Fibroblast of skin of back (primary cell): ENCODE data around the gene KLRD1.
"Not testable (repeated sequence)": the region's sequence is repeated elsewhere in the genome, so short reads cannot be mapped to it uniquely, and the experiment has no call there.

ENCODE experiments used
- DNase-seq: peaks from one replicate; pipeline ENCODE4 v3.0.0-alpha.2; 2013

The KLRD1 gene

GRCh38 chr12:10339053-10339840 is 31.6 kb downstream of the KLRD1 start:
- peak; percentile 67 for DNase-seq

DNA sequence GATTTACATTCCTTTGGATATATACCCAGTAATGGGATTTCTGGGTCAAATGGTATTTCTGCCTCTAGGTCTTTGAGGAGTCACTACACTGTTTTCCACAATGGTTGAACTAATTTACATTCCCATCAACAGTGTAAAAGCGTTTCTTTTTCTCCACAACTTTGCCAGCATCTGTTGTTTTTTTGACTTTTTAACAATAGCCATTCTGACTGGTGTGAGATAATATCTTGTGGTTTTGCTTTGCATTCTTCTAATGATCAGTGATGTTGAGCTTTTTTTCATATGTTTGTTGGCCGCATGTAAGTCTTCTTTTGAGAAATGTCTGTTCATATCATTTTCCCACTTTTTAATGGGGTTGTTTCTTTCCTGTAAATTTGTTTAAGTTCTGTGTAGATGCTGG is 33.3 kb downstream of the KLRD1 start:
- not testable (repeated sequence) for DNase-seq

GRCh38 chr12:10341892-10342509 is 34.3 kb downstream of the KLRD1 start:
- no peak for DNase-seq

DNA sequence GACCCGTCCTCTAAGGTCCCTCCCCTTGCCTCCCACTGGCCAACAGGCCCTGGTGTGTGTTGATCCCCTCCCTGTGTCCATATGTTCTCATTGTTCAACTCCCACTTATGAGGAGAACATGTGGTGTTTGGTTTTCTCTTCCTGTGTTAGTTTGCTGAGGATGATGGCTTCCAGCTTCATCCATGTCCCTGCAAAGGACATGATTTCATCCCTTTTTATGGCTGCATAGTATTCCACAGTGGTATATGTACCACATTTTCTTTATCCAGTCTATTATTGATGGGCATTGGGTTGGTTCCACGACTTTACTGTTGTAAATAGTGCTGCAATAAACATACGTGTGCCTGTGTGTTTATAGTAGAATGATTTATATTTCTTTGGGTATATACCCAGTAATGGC is 43.8 kb downstream of the KLRD1 start:
- not testable (repeated sequence) for DNase-seq

DNA sequence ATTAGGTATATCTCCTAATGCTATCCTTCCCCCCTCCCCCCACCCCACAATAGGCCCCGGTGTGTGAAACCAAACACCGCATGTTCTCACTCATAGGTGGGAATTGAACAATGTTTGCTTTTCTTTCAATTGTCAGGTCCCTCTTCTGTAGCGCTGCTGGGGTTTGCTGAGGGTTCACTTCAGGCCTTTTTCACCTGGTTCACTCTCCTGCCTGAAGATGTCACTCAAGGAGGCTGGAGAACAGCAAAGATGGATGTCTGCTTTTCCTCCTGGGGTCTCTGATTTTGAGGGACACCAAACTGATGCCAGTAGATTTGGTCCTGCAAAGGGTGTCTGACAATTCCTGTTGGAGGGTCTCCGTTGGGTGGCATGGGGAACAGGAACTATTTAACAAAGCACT is 46.4 kb downstream of the KLRD1 start:
- no peak for DNase-seq

- DNase-seq = peak; percentile 46
These were observed 46.8 kb downstream of the KLRD1 start for GRCh38 chr12:10354502-10354901.

DNA sequence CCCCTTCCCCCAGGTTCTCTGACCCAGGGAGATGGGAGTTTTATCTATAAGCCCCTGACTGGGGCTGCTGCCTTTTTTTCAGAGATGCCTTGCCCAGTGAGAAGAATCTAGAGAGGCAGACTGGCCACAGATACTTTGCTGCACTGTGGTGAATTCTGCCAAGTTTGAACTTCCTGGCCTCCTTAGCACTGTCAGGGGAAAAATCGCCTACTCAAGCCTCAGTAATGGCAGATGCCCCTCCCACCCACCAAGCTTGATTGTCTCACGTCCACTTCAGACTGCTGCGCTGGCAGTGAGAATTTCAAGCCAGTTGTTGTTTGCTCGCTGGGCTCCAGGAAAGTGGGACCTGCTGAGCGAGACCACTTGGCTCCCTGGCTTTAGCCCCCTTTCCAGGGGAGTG is 50.5 kb downstream of the KLRD1 start:
- DNase-seq = no peak

GRCh38 chr12:10358969-10359368 is 51.3 kb downstream of the KLRD1 start:
- no peak for DNase-seq

DNA sequence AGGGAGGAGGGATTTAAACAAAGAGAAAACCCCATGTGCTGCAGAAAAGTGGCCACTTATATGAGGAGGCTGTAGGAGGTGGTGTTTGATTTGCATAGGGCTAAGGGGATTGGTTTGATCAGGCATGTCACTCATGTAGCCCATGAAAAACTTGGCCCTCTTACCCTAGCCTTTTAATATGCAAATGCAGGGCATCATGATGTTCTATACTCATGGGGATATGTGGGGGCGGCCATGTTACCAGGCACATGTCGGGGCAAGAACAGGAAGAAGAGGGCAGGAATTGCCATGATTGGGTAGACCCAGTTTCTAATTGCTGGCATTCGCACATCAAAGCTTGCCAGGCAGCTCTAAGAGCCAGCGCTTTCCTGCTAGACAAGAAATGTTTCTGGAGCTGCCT is 53.4 kb downstream of the KLRD1 start:
- DNase-seq = no peak

- DNase-seq = no peak
These were observed 54.0 kb downstream of the KLRD1 start for GRCh38 chr12:10361622-10362021.

- DNase-seq = no peak
These were observed 54.7 kb downstream of the KLRD1 start for GRCh38 chr12:10362325-10362724.

GRCh38 chr12:10362828-10363657 is 55.4 kb downstream of the KLRD1 start:
- no peak for DNase-seq

GRCh38 chr12:10363658-10363913 is 55.9 kb downstream of the KLRD1 start:
- no peak for DNase-seq

GRCh38 chr12:10363914-10364814 is 56.5 kb downstream of the KLRD1 start:
- DNase-seq = peak; percentile 33

DNA sequence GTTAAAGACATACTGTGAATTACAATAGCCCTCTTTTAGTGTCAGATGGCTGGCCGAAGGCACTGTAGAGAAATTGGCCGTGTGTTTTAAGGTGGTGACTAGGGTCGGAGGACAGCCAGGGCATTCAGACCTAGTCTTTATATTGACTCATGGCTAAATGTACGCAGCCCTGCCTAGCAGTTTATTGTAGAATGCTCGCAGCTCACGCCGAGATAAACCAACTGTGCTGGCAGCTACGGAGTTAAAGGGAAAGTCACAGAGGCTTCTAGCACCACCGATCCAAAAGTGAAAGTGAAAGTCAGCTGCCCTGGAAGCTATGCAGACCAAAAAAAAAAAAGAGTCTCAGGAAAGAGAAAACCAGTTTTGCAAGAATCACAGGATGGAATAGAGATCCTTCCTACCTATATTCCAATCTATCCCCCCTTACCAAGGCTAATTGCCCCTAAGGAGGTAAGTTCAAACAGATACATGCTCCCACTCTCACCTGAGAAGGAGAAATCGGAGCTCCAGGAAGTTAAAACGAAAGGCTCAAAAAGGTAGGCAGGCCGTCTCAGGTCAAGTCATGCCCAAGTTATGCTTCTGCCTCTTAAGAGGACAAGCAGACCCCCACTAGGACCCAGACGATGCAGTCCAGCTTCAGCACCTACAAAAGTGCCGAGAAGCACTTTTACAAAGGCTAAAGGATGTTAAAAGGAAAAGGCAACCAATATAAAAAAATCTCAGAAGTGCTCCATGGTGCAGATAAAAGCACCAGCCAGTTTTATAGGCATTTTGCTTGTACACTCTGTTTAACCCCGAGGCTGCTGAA is 57.3 kb downstream of the KLRD1 start:
- DNase-seq = peak; percentile 82

- no peak for DNase-seq
These were observed 58.2 kb downstream of the KLRD1 start for GRCh38 chr12:10365696-10366405.

- DNase-seq = peak; percentile 60
These were observed 59.2 kb downstream of the KLRD1 start for GRCh38 chr12:10366875-10367274.

DNA sequence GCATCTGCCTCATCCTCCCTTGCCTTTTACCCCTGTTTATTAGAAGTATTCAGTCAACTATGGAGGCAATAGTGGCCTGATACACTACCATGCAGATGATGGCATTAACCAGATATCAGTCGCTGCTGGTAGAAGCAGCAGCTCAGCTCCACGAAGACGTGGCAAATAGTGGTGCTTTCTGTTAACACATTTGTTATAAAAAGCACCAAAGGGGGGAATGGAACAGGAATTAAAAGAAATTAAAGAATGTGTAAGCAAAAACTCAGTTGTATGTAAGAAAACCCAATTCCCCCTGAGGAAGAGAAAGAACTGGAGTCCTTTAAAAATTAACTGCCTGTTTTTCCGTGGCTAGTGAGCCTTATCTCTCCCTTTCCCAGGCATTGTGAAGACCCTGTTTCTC is 60.0 kb downstream of the KLRD1 start:
- DNase-seq = not testable (repeated sequence)

DNA sequence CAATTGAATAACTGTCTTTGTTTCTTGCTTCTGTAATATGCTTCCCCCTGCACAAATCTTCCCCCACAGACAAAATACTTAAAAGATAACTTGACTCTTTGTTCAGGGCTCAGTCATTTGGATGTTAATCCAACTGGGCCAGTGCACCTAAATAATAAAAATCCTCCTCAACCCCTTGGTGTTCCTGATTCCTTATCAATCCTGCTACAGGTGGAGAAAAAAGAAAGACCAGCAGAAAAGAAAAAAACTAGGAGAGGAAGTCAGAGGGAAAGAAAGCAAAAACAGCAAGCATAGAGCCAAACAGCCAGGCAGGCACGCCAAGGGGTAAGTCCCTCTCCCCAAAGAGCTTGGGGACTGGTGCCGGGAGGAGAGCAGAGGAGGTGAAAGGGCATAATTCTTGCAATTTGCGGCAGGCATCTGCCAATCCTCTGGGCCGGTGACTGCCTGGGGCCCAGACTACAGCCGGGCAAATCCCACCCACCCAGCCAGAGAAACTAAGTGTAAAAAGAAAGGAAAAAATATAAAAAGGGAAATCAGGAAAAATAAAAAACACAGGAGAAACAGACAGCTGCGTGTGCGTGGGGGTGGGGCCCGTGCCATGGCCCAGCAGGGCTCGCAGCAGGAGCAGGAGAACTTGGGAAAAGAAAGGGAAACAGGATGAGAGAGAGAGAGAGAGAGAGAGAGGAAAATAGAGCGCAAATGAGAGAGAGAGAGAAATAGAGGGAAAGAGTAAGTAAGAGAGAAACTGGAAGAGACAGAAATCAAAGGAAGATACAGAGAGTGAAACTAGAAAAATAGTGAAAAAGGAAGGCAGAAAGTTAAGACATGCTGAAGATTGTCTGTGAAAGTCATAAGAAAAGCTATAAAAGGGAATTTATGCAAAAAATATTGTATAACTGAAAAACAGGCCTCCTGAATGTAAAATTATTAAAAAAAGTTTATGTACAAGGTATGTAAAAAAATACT is 60.8 kb downstream of the KLRD1 start:
- DNase-seq = no peak
